ENCODE results near the gene GGTLC2.
"Not testable (repeated sequence)": the region's sequence is repeated elsewhere in the genome, so short reads cannot be mapped to it uniquely, and the experiment has no call there.

GGTLC2 gene

DNA sequence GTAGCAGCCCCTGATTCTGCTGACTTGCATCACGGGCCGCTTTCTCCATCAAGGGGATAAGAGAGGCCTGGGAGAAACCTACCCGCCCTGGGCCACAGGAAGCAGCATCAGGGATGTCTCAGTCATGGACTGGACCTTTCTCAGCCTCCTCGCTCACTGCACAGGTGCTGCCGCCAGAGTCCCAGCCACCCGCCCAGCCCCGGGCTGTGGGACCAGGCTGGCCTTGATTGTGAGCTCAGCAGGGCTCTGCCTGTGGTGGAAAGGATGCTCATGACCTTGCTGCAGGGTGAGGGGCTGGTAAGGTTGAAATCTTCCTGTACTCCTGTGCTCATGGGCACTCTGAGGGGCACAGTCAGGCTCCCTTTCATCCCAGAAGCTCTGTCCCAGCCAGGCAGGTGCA lies 26.0 kb upstream of the GGTLC2 start:
- in situ Hi-C loops (cut with HindIII; ENCODE audit: low sequenced_read_pairs), result no loop called here
- DNase-seq (ENCODE audit: low read depth, low spot score), result no peak
- H3K4me3 ChIP-seq (ENCODE audit: low read depth, low read length), result no peak overlapping the region
- TF ChIP-seq, protein P1, sequence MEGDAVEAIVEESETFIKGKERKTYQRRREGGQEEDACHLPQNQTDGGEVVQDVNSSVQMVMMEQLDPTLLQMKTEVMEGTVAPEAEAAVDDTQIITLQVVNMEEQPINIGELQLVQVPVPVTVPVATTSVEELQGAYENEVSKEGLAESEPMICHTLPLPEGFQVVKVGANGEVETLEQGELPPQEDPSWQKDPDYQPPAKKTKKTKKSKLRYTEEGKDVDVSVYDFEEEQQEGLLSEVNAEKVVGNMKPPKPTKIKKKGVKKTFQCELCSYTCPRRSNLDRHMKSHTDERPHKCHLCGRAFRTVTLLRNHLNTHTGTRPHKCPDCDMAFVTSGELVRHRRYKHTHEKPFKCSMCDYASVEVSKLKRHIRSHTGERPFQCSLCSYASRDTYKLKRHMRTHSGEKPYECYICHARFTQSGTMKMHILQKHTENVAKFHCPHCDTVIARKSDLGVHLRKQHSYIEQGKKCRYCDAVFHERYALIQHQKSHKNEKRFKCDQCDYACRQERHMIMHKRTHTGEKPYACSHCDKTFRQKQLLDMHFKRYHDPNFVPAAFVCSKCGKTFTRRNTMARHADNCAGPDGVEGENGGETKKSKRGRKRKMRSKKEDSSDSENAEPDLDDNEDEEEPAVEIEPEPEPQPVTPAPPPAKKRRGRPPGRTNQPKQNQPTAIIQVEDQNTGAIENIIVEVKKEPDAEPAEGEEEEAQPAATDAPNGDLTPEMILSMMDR (IDR thresholded peaks at IDR 0.05; ENCODE audit: low read depth, low read length), result no peak

DNA sequence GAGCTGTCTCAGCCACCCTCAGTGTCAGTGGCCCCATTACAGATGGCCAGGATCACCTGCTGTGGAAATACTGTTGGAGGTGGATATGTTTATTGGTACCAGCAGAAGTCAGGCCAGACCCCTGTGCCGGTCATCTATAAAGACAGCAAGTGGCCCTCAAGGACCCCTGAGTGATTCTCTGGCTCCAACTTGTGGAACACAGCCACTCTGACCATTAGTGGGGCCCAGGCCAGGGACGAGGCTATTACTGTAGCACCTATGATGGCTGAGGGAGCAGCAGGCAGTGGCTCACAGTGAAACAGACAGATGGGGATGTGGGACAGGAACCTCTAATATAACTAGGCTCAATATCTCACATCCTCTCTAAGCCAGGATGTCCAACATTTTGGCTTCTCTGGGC lies 25.5 kb upstream of the GGTLC2 start:
- H3K4me3 ChIP-seq (ENCODE audit: low read depth, low read length), result no peak overlapping the region
- no peak for DNase-seq (ENCODE audit: low read depth, low spot score)
- in situ Hi-C loops (cut with HindIII; ENCODE audit: low sequenced_read_pairs), result no loop called here
- TF ChIP-seq, protein P1 (IDR thresholded peaks at IDR 0.05; ENCODE audit: low read depth, low read length), result no peak

DNA sequence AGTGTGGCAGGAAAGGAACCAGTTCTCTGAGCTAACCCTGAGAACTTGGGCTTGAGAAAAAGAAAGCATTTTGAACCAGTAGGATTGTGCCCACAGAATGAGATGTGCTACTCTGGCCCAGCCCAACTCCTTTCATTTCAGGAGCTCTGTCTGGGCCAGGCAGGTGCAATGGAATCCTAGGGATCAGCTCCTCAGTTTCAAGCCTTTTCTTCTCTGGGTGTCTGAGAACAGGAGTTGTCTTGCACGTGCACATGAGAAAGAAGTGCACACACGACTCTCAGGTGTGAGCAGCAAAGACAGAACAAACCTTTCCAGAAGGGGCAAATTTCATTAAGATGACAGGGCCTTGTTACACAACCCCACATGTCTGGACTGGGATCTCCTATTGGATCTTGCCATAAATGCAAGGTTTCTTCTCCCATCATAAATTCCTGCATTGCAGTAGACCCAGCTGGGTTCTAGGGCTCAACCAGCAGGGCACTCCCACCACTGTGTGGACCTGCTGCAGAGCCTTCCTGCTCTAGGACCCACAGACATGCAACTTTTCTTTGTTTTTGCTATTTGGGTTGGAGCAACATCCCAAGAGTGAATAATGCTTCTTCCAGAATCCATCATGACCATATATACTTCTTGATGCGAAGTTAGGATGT lies 24.5 kb upstream of the GGTLC2 start:
- no peak overlapping the region for H3K4me3 ChIP-seq (ENCODE audit: low read depth, low read length)
- TF ChIP-seq, protein P1 (IDR thresholded peaks at IDR 0.05; ENCODE audit: low read depth, low read length), result no peak
- no peak for DNase-seq (ENCODE audit: low read depth, low spot score)
- in situ Hi-C loops (cut with HindIII; ENCODE audit: low sequenced_read_pairs), result no loop called here

DNA sequence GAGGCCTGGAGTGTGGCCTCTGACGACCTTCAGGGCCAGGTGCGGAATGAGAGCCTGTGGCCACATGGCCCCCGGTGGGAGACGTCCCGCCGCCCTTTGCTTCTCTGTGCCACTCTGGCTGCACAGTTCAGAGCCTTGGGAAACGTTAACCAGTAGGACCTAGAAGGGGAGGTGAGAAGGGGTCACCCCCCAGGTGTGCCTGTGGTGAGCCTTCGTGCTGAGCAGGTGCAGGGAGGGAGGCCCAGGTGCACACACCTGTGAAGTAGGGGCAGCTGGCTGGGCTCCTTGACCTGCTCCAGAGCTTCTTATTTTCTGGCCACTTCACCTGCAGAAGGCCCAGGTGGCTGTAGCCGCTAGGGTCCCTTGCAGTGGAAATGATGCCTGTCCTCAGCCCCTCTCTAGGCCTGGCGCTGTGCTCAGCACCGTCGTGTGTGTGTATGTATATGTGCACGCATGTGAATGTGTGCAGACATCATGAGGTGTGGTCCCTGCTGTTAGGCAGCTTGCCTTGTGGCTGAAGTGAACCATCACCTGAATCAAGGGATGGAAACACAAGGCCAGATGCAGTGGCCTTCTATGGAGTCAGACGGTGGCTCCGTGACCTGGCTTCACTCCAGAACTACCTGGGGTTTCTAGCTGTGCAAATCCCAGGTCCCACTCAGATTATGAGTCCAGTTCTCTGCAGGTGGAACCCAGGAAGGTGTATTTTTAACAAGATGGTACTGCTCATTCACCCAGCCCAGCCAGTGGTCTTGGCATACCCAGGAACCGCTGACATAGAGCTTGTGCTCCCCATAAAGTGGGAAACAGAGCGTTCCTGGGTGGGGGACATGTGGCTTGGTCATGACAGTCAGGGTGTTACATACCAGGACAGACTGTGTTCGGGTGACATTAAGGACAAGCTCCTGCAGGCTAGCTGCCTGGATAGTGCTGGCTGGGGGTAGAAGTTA lies 15.6 kb upstream of the GGTLC2 start:
- H3K4me3 ChIP-seq (ENCODE audit: low read depth, low read length); DNase-seq (ENCODE audit: low read depth, low spot score); in situ Hi-C loops (cut with HindIII; ENCODE audit: low sequenced_read_pairs): not testable (repeated sequence)

DNA sequence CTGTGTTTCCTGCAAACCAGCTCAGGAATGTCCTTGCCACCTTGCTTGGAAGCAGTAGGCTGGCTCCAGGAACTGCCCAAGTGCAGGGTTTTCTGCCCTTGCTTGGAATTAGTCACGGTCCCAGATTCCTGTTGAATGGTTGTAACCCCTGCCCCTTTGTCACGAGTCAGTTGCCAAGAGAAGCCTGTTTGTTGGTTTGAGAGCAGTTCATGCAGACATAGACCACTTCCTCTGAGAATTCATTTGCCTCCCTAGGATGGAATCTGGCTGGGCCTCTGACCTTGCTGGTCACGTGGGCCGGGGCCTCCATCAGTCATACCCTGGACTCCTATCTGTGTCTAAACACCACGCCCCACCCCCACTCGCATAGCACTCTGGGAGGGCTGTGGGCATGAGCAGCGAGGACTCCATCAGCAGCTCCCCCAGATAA lies 13.2 kb upstream of the GGTLC2 start:
- peak; percentile 16 for DNase-seq (ENCODE audit: low read depth, low spot score)
- in situ Hi-C loops (cut with HindIII; ENCODE audit: low sequenced_read_pairs); H3K4me3 ChIP-seq (ENCODE audit: low read depth, low read length): not testable (repeated sequence)

DNA sequence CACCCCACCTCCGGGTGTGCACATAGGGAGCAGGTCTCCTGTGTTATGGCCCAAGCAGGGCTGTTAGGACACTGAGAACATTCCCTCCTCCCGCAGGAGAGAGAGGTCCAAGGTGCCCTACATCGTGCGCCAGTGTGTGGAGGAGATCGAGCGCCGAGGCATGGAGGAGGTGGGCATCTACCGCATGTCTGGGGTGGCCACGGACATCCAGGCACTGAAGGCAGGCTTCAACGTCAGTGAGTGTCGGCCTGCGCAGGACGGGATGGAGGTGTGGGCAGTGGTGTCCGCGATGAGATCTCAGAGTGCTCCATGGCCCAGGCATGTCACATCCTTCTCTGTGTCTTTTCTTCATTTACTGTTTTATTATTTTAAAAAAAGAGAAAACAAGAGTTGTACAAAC lies 12.2 kb upstream of the GGTLC2 start:
- DNase-seq (ENCODE audit: low read depth, low spot score); in situ Hi-C loops (cut with HindIII; ENCODE audit: low sequenced_read_pairs); H3K4me3 ChIP-seq (ENCODE audit: low read depth, low read length): not testable (repeated sequence)

DNA sequence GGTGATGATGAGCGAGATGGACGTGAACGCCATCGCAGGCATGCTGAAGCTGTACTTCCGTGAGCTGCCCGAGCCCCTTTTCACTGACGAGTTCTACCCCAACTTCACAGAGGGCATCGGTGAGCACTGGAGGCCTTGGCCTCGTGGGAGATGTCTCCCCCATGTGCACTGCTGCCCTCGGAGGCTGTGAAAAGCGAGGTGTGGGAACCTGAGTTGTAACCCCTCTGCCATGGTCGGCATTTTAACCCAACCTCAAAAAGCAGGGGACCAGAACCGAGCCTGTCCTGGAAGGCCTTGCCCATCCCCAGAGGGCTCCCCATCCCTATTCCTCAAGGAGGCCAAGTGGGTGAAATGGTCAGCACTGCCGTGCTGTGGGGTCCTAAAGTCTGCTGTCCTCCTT lies 10.9 kb upstream of the GGTLC2 start:
- in situ Hi-C loops (cut with HindIII; ENCODE audit: low sequenced_read_pairs); H3K4me3 ChIP-seq (ENCODE audit: low read depth, low read length); DNase-seq (ENCODE audit: low read depth, low spot score): not testable (repeated sequence)

DNA sequence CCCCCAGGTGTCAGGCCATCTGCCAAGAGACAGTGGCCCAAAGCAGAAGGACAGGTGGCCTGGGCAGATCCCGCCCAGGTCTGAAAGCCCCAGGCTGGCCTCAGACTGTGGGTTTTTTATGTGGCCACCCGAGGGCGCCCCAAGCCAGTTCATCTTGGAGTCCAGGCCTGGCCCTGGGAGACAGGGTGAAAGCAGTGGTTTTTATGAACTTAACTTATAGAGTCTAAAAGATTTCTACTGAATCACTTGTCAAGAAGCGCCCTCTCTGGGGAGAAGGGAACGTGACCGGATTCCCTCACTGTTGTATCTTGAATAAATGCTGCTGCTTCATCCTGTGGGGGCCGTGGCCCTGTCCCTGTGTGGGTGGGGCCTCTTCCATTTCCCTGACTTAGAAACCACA lies 8.2 kb upstream of the GGTLC2 start:
- DNase-seq (ENCODE audit: low read depth, low spot score); H3K4me3 ChIP-seq (ENCODE audit: low read depth, low read length); in situ Hi-C loops (cut with HindIII; ENCODE audit: low sequenced_read_pairs): not testable (repeated sequence)

DNA sequence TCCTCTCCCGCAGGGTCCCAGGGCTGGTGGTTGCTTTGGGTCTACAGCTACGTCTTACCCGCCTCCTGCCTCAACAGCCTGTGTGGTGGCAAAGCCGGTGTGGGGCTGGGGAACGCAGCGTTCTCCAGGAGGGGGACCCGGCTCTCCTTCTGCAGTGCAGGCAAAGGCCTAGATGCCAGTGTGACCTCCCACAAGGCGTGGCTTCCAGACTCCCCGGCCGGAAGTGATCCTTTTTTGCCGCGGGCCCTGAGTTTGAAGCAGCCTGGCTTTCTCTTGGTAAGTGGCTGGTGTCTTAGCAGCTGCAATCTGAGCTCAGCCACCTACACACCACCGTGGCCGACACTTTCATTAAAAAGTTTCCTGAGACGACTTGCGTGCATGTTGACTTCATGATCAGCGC lies 6.1 kb upstream of the GGTLC2 start:
- H3K4me3 ChIP-seq (ENCODE audit: low read depth, low read length); in situ Hi-C loops (cut with HindIII; ENCODE audit: low sequenced_read_pairs); DNase-seq (ENCODE audit: low read depth, low spot score): not testable (repeated sequence)

DNA sequence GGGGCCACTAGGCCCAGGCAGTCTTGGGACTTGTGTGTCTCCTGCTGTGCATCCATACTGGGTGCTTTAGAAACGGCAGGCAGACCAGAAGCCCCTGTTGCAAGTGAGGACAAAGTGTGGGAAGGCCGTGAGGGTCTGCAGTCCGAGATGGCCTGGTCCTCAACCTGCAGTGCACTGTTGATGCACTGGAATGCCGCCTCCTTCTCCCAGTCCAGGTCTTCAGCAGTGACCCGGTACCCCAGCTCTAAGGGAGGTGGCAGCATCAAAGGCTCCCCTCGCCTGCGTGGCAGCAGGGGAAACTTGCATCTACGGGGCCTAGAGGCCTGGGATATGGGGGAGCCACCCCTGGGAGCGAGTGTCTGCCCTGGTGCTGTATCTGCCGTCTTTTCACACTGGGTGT lies 2.2 kb upstream of the GGTLC2 start:
- in situ Hi-C loops (cut with HindIII; ENCODE audit: low sequenced_read_pairs); DNase-seq (ENCODE audit: low read depth, low spot score); H3K4me3 ChIP-seq (ENCODE audit: low read depth, low read length): not testable (repeated sequence)

DNA sequence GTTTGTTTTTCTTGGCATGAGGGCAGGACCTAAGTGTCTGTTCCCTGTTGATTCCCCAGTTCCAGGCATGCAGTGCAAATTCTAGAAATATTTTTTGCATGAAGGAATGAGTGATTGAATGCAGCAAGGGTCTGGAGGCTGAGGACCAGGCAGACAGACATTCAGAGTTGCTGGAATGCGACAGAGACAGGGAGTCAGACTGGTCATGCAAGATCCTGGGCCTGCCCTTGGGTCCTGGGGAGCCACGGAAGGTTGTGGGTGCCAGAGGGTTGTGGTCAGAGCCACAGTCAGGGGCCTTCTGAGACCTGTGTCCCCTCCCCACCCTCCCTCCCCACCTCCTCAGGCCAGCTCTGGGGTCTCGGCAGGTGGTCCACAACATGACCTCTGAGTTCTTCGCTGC lies 1.6 kb downstream of the GGTLC2 start:
- in situ Hi-C loops (cut with HindIII; ENCODE audit: low sequenced_read_pairs); DNase-seq (ENCODE audit: low read depth, low spot score); H3K4me3 ChIP-seq (ENCODE audit: low read depth, low read length): not testable (repeated sequence)

DNA sequence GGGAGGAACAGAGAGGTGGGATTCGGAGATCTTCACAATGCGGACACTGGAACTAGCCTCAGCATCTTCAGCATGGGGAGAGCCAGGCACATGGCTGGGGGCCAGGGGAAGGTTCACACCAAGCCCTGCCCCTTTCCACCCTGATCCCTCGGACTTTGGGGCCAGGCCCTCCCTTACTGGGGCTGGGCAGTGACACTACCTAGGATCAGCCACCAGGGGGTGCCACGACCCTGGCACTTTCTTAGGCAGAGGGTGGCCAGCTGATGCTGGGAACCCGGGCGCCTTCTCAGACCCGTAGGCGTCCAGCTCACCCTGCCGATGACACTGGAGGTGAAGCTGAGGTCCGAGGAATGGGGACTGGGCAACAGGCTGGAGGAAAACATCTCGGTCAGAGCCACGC lies 3.5 kb downstream of the GGTLC2 start:
- H3K4me3 ChIP-seq (ENCODE audit: low read depth, low read length); in situ Hi-C loops (cut with HindIII; ENCODE audit: low sequenced_read_pairs); DNase-seq (ENCODE audit: low read depth, low spot score): not testable (repeated sequence)

DNA sequence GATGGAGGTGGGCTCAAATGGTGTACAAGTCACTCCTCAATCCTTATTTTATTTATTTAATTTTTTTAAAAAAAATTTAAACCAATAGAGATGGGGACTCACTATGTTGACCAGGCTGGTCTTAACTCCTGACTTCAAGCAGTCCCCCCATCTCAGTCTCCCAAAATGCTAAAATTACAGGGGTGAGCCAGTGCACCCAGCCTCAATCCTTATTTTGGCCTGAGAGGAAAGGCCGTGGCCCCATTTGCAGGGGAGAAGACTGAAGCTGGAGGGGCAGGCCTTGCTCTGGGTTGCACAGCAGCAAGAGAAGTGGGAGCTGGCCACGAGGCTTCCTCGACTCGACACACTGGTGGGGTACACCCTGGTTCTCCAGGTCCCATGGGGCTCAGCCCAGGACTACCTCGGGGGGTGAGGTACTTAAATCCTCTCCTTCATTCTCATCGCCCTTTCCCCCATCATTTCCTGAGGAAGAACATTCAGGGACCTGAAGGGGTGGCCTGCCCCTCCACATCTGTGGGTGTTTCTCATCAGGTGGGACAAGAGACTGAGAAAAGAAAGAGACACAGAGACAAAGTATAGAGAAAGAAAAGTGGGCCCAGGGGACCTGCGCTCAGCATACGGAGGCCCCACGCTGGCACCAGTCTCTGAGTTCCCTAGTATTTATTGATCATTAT lies 4.6 kb downstream of the GGTLC2 start:
- in situ Hi-C loops (cut with HindIII; ENCODE audit: low sequenced_read_pairs); DNase-seq (ENCODE audit: low read depth, low spot score); H3K4me3 ChIP-seq (ENCODE audit: low read depth, low read length): not testable (repeated sequence)

Data from astrocyte of the spinal cord (primary cell).